NB4 (cell line): Measurements from ENCODE around the gene BTBD9.

Experiments
- POLR2A ChIP-seq: IDR thresholded peaks from 2 replicates; pipeline ENCODE4 v1.6.1; 2011; ENCODE audit warnings: mild to moderate bottlenecking; ENCODE audit not compliant: insufficient read length; ENCODE audit errors: extremely low read depth
- TF ChIP-seq, protein P1 (sequence below): IDR thresholded peaks from one replicate; pipeline ENCODE4 v1.5.1; 2012; ENCODE audit warnings: low read depth, low read length
- TF ChIP-seq, protein P2 (sequence below): IDR thresholded peaks from 2 replicates; pipeline ENCODE4 v1.6.1; 2011; ENCODE audit warnings: low read depth, low read length

DNA sequence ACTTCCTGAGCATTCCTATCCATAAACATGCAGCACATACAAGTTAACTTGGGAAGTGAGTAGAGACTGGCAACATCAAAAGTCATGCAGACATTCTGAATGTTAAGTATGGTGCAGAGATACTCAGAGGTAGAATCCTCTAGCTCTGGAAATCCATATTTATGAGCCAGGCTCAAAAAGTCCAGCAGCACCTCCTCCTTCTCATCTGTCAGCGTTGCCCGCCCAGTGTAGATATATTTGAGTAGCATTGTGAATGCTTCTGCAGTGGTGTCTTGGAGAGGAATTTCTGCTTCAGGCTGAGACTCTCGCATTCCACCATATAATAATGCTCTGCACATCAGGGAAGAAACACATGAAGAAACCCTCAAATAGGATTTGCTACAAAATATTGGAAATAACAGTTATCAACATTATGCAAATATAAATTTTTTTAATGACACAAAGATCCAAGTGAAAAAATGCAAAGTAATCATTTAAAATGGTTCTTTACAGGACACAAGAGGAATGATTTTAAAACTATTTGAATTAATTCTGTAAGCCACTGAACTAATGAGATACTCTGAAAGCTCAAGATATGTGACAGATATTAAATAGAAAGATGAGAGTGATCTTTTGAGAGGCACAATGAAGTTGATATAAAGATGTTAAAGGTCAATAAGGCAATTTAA lies 45.6 kb downstream of the BTBD9 start:
- TF ChIP-seq POLR2A: no peak
- TF ChIP-seq, protein P1, sequence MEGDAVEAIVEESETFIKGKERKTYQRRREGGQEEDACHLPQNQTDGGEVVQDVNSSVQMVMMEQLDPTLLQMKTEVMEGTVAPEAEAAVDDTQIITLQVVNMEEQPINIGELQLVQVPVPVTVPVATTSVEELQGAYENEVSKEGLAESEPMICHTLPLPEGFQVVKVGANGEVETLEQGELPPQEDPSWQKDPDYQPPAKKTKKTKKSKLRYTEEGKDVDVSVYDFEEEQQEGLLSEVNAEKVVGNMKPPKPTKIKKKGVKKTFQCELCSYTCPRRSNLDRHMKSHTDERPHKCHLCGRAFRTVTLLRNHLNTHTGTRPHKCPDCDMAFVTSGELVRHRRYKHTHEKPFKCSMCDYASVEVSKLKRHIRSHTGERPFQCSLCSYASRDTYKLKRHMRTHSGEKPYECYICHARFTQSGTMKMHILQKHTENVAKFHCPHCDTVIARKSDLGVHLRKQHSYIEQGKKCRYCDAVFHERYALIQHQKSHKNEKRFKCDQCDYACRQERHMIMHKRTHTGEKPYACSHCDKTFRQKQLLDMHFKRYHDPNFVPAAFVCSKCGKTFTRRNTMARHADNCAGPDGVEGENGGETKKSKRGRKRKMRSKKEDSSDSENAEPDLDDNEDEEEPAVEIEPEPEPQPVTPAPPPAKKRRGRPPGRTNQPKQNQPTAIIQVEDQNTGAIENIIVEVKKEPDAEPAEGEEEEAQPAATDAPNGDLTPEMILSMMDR: no peak
- TF ChIP-seq, protein P2, sequence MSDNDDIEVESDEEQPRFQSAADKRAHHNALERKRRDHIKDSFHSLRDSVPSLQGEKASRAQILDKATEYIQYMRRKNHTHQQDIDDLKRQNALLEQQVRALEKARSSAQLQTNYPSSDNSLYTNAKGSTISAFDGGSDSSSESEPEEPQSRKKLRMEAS: no peak
